ENCODE data around the gene LSM14B. TPM values are rescaled to one million over a fixed set of nuclear protein-coding genes. Genes with fewer than 3 reads are reported as not detected.

The LSM14B gene
- total RNA-seq, 1 experiment from 2014 or later = 61.1 TPM

DNA sequence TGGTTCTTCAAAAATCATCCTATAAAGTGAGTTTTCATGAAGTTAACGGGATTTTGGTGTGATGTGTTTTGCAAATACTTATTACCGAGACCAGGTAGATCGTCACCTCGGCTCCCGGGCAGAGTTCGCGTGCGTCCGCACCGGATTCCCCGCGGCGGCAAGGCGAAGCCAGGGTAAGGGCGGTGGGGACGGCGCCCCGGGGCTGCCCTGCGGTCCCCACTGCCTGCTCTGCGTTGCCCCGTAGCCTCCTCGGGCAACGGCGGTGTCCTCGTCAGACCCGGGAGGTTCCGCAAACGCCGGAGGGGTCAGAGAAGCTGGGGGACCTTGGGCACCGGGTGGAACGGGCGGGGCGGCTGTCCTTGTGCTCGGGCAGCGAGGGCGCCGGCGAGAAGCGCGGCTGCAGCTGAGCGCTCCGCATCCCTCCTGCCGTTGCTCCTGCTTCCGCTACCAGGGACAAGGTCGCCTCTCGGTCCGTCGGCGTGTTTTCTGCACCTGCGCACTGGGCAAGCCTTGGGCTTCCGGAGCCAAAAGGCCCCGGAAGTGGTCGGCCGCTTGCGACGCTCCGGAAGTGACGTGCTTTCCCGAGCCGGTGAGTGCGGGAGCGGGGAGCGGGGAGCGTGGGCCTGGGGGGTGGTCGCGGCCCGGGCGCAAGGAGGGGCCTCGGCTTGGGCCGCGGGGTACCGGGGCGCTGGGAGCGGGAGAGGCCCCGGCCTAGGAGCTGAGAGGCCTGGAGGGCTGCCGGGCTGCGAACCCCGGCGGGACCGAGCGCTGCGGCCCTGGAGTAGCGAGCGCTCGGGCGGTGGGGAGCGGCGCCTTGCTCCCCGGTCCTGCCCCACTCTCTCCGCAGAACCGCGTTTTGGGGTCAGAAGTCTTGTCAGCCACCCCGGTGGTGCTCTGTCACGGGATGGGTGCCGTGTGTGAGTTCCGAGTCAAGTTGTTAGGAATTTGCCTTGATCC is 60.5 kb downstream of the LSM14B start, which contains the start of gene MTG2:
TSS of gene MTG2 (plus strand) at position 560 of the 957 bp plus-strand sequence. CDS start 10,393 bp downstream, outside the sequence.
- peak; percentile 91 for DNase-seq (ENCODE audit: low read depth)

DNA sequence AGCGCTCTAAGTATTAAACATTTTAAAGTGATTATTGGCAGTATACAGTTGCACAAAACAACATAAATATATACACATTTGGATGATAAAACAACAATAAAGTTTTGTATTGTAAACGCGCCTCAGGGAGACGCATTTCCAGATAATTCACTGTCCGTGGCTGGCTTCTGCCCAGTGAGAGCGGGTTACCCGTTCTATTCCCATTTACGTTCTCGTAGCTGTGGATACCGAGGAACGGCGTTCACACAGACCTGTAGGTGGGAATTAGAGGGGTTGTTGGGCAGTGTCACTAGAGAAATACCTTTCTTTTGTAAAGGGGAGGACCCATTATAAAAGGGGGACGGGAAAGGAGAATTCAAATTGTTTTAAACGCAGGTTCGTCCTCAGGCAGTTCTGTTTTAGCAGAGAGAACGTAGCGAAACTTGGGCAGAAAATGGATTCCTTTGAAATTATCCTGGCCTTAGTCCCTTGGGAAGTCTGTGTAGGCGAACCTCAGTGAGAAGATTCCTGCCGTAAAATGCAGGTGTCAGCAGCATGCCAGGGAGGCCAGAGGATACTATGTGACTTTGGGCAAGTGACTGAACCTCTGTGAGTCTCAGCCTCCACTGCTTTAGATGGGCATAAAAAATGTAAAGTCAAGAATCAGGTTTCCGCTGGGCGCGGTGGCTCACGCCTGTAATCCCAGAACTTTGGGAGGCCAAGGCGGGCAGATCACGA is 61.3 kb downstream of the LSM14B start:
- no peak for DNase-seq (ENCODE audit: low read depth)

Other genes starting within 250 kb of the LSM14B start
- gene TAF4, start 56.6 kb upstream of the LSM14B start, total RNA-seq (2014; rRNA removed) = 4.4 and 16.1 TPM in 2 replicates
- gene PSMA7, start 20.9 kb downstream of the LSM14B start, total RNA-seq (2014; rRNA removed) = 503 and 618 TPM in 2 replicates
- 14.3 and 18.0 TPM in 2 replicates for gene SS18L1, start 21.3 kb downstream of the LSM14B start, total RNA-seq (2014; rRNA removed)
- 20.2 and 27.7 TPM in 2 replicates for gene MTG2, start 60.6 kb downstream of the LSM14B start, total RNA-seq (2014; rRNA removed)
- not detected in 2 replicates for gene HRH3, start 97.8 kb downstream of the LSM14B start, total RNA-seq (2014; rRNA removed)
- gene OSBPL2, start 116.0 kb downstream of the LSM14B start, total RNA-seq (2014; rRNA removed) = 11.3 and 12.7 TPM in 2 replicates
- 204 and 234 TPM in 2 replicates for gene ADRM1, start 180.5 kb downstream of the LSM14B start, total RNA-seq (2014; rRNA removed)
- 7.2 and 29.2 TPM in 2 replicates for gene LAMA5, start 244.8 kb downstream of the LSM14B start, total RNA-seq (2014; rRNA removed)